GM13977 (cell line): ENCODE results near the gene SNTB2.

Experiments used
- DNase-seq: peaks from one replicate; pipeline ENCODE4 v3.0.0; 2012; ENCODE audit warnings: low spot score
- CTCF ChIP-seq: IDR thresholded peaks from 2 replicates; pipeline ENCODE4 v1.5.1; 2012; ENCODE audit warnings: mild to moderate bottlenecking, control low read depth; ENCODE audit not compliant: insufficient read depth; ENCODE audit errors: extremely low read depth, missing control alignments
- in situ Hi-C: fragments of 300-500 bp; cut with MboI; formaldehyde crosslinking; loops from one replicate; pipeline ENCODE4 v1.12.0; 2022; ENCODE audit warnings: low sequenced_read_pairs, low pct_unique_long_range_greater_than_20kb, mixed read lengths, inconsistent platforms; ENCODE audit not compliant: unreplicated experiment

Gene SNTB2

GRCh38 chr16:69225121-69225520, 38.2 kb downstream of the SNTB2 start:
- DNase-seq, result no peak
- no peak for TF ChIP-seq CTCF
- in situ Hi-C loops, result no loop called here

- in situ Hi-C loops, result no loop called here
- TF ChIP-seq CTCF, result no peak
- DNase-seq, result no peak
These were observed 46.2 kb downstream of the SNTB2 start for GRCh38 chr16:69233124-69233523.

GRCh38 chr16:69234460-69234859, 47.5 kb downstream of the SNTB2 start:
- DNase-seq, result no peak
- in situ Hi-C loops, result no loop called here
- TF ChIP-seq CTCF, result no peak

GRCh38 chr16:69236319-69236718, 49.4 kb downstream of the SNTB2 start:
- no peak for TF ChIP-seq CTCF
- no peak for DNase-seq
- in situ Hi-C loops, result no loop called here

- no peak for TF ChIP-seq CTCF
- in situ Hi-C loops, result no loop called here
- DNase-seq, result no peak
These were observed 50.3 kb downstream of the SNTB2 start for GRCh38 chr16:69237296-69237695.

GRCh38 chr16:69239851-69240250, 52.9 kb downstream of the SNTB2 start:
- no peak for TF ChIP-seq CTCF
- in situ Hi-C loops, result no loop called here
- no peak for DNase-seq

- no peak for TF ChIP-seq CTCF
- DNase-seq, result no peak
- in situ Hi-C loops, result no loop called here
These were observed 53.4 kb downstream of the SNTB2 start for GRCh38 chr16:69240331-69240730.
